Right renal cortex interstitium (tissue), 3 donors: ENCODE data around the gene ARHGAP22. TPM values are rescaled to one million over a fixed set of nuclear protein-coding genes. Genes with fewer than 3 reads are reported as not detected.

Source experiments
- DNase-seq, 3 donors: peaks; one replicate each; pipeline ENCODE4 v3.0.0-alpha.2; 2013; ENCODE audit warnings: low read depth in 3 of 3, low spot score in 2 of 3
- polyA plus RNA-seq, 3 donors: library from polyadenylated mRNA; unstranded; fragments of 120-200 nt; gene quantifications; one replicate each; pipeline ENCODE4 v1.2.1, GENCODE V29; 2013; ENCODE audit not compliant: insufficient read length in 3 of 3

The ARHGAP22 gene
- polyA plus RNA-seq, 3 donors, result 1.1 to 1.7 (median 1.1) TPM

GRCh38 chr10:48634198-48634983, 29.5 kb upstream of the ARHGAP22 start:
- DNase-seq, result no peak

GRCh38 chr10:48633381-48634197, 28.7 kb upstream of the ARHGAP22 start:
- DNase-seq, result no peak

DNA sequence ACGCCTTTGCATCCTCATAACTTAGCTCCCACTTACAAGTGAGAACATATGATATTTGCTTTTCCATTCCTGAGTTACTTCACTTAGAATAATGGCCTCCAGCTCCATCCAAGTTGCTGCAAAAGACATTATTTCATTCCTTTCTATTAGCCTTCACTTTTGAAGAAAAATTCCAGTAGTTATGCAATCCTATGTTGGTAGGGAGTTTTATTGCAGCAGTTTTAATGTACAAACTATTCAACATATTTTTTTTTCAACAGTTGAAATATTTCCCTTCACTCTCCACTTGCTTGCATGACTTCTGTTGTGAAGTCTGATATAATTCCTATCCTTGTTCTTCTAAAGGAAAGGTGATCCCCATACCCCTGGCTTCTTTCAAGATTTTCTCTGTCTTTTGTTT, 27.3 kb upstream of the ARHGAP22 start:
- no peak for DNase-seq

- no peak for DNase-seq
Observed at GRCh38 chr10:48627984-48628609, 23.2 kb upstream of the ARHGAP22 start.

DNA sequence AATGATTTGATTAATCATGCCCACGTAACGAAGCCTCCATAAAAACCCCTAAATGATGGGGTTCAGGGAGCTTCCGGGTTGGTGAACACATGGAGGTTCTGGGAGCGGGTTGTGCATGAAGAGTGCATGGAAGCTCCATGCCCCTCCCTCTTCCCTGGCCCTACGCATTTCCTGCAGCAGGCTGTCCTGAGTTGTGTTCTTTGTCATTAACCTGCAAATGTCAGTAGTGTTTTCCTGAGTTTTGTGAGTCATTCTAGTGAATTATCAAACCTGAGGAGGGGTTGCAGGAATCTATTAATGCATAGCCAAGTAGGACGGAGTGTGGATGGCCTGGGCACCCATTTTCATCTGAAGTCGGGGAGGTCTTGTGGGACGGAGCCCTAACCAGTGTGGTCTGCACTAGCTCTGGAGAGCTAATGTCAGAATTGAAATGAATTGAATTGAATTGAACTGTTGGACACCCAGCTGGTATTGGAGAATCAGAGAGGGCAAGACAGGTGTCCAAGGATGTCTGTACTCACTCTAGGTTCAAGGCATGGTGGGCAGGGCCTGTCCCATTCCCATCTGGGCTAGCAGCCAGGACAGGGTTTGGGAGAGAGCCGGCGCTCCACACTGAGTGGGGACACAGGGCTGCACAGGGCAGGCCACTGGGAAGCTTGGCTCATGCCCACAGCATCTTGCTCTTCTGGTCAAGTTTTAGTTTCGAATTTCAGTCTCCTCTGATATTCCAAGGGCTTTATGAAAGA, 22.3 kb upstream of the ARHGAP22 start:
- no peak for DNase-seq

DNA sequence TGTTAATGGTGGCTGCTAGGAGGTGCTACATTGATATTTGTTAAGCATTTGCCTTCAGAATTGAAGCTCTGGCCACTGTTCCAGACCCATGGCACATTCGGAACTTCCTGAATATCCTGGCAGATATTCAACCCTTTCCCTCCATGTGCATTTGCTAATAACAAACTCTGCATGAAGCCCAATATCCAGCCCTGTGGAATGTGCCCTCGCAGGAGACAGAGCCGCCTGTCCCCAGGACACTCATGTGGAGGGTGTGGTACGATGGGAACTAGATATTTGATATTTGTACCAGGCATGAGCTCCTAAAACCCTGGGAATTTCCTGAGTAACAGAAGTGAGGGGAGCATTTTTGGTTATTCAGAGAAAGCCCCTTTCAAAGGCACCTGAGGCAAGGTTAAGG, 21.6 kb upstream of the ARHGAP22 start:
- no peak for DNase-seq

GRCh38 chr10:48625826-48626134, 20.9 kb upstream of the ARHGAP22 start:
- no peak for DNase-seq

GRCh38 chr10:48623607-48624132, 18.8 kb upstream of the ARHGAP22 start:
- DNase-seq, result no peak

DNA sequence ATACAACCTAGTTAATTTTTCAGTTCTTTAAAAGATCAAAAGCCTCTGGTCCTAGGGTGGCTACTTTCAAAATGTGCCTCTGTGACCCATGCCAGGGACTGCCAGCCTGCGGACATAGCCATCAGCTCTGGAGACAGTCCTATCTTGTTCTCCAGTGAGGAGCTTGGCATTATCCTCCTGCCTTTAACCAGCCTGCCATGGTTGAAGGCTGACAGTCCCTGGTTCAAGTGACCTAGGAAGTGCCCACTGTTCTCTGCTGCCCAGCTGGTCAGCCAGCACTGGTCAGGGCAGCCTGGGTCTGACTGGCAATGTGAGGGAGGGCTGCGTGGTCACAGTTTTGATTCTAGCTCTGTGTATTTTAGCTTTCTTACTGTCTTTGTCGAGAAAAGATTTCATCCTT, 18.1 kb upstream of the ARHGAP22 start:
- no peak for DNase-seq

- DNase-seq, result no peak
Observed at GRCh38 chr10:48620719-48621118, 15.8 kb upstream of the ARHGAP22 start.

- DNase-seq, result no peak
Observed at GRCh38 chr10:48616436-48616835, 11.6 kb upstream of the ARHGAP22 start.

- no peak for DNase-seq
Observed at GRCh38 chr10:48614481-48615390, 9.9 kb upstream of the ARHGAP22 start.

DNA sequence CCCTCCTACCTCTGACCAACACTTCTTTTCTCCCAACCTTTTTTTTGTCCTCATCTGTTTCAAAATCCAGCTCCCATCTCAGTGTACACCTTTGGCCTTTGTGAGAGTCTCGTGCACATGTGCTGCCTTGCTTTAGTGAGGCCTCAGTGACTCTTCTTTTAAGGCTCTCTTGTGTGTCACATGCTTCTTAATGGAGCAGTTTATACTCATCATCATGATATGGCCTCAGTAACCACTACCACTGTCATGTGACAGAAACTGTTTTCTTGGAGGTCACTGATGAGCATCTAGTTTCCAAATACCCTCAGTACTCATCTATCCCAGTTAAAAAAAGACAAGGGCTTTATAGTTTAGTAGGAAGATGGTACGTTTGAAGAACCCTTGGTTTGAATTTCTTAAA, 8.1 kb upstream of the ARHGAP22 start:
- DNase-seq, result no peak

DNA sequence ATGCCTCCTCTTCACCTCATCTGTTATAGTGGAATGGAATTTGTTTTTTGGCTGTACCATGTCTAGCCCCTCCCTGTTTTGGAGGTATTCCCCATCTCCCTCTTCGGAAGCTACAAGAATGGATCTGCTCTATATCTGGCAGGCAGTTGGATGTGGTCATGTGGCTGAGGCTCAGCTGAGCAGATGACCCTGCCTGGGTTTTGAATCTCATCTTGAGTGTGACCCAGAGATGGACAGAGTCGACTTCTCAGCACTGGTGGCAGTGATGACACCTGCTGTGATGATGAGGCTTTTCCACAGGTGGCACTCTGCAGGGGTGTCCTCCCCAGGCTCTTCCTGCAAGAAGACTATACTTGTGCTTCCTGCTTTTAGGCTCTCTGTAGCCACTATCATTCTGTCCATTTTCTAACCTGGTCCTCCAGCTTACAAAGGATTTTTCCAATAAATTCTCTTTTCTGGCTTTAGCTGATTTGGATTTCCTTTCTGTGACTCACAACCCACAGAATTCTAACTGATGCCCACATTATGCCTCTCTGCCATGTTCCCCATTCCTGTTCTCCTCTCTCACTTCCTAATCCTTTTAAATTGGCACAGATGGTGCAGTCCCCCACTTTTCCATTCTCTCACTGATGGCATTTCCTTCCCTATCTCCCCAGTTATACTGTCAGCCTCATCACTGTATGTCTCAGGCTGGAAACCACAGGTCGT, 7.5 kb upstream of the ARHGAP22 start:
- no peak for DNase-seq

GRCh38 chr10:48611133-48611532, 6.3 kb upstream of the ARHGAP22 start:
- no peak for DNase-seq

DNA sequence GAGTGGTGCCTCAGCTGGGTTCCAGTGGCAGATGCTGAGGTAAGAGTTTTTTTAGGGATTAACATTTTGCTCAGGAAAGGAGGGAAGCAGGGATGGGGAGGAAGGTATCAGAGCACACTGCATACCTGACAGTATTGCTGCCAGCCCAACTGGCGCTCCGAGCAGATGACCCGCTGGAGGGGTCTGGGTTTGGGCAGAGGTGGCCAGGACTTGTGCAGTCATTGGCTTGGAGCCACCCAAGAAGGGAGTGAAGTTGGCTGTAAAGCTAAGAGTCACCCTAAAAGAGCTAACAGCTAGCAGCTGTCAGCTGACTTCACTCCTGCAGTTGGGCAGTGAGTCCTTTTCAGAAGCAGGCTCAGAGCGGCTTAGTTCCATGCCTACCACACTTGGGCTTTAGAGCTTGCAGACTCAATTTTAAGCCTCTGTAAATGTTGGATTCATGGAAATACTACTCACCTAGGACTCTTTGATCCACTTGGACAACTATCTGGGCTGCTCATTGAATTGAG, 5.8 kb upstream of the ARHGAP22 start:
- DNase-seq, result no peak

- no peak for DNase-seq
Observed at GRCh38 chr10:48609899-48610584, 5.2 kb upstream of the ARHGAP22 start.

DNA sequence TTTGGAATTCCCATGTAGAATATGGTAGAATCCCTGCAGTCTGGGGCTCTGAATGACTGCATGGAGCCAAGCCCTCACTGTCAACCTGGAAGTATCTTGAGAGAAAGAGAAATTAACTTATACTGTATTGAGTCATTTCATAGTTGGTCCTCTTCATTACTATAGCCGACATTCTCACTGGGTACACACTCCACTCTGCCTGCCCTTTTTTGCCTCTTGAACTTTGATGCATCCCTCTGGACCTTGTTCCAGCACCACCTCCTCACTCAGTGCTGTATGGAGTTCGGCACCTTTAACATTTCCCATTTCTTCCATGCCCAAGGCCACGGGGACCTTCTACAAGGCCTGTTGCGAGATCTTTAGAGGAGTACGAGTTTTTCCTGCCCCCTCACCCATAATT, 4.6 kb upstream of the ARHGAP22 start:
- DNase-seq, result no peak
